Measurements from ENCODE around the gene CXorf49. TPM values are rescaled to one million over a fixed set of nuclear protein-coding genes. Genes with fewer than 3 reads are reported as not detected.
"Not testable (repeated sequence)": the region's sequence is repeated elsewhere in the genome, so short reads cannot be mapped to it uniquely, and the experiment has no call there.

CXorf49 gene
- total and polyA plus RNA-seq, 8 donors, result 3.2 TPM; not detected in 7

- H3K4me1 ChIP-seq, result no peaks in the 10 kb centered on the region
- H3K36me3 ChIP-seq, result no peaks in the 10 kb centered on the region
- peaks cover 0 to 13% (median 4%) of the 10 kb centered on the region in 4 donors for H3K9me3 ChIP-seq
- intact Hi-C loops (cut with DNase I; ENCODE audit: low total_unique reads), result no loop called here
- H3K27me3 ChIP-seq, result no peaks in the 10 kb centered on the region
- TF ChIP-seq POLR2AphosphoS5 (IDR thresholded peaks at IDR 0.05) (no peak), POLR2A (IDR thresholded peaks at IDR 0.05) (no peak), CTCF (IDR thresholded peaks at IDR 0.05) (no peak), EP300 (IDR thresholded peaks at IDR 0.05) (no peak)
- no peak for DNase-seq
- no peak overlapping the region for H3K27ac ChIP-seq
- 88 to 93% (median 91%) methylated on average over 6 to 11 of the region's 11 CpGs for WGBS, 5 donors
- no peak overlapping the region for H3K4me3 ChIP-seq
These were observed 46.1 kb downstream of the CXorf49 start for GRCh38 chrX:71671938-71672337.

GRCh38 chrX:71671043-71671780 is 46.9 kb downstream of the CXorf49 start:
- Histone ChIP-seq H3K4me3 (no peak overlapping the region), H3K27ac (no peak overlapping the region), H3K9me3 (peaks cover 0 to 10% (median 2%) of the 10 kb centered on the region in 4 donors), H3K36me3 (no peaks in the 10 kb centered on the region), H3K4me1 (no peaks in the 10 kb centered on the region), H3K27me3 (no peaks in the 10 kb centered on the region)
- TF ChIP-seq CTCF (IDR thresholded peaks at IDR 0.05), result no peak
- no peak for TF ChIP-seq POLR2A (IDR thresholded peaks at IDR 0.05)
- no peak for TF ChIP-seq EP300 (IDR thresholded peaks at IDR 0.05)
- no peak for TF ChIP-seq POLR2AphosphoS5 (IDR thresholded peaks at IDR 0.05)
- no peak for DNase-seq
- intact Hi-C loops (cut with DNase I; ENCODE audit: low total_unique reads), result no loop called here
- 64 to 80% (median 67%) methylated on average over 6 to 12 of the region's 12 CpGs for WGBS, 5 donors

- intact Hi-C loops (cut with DNase I; ENCODE audit: low total_unique reads); H3K27ac ChIP-seq; H3K4me1 ChIP-seq; H3K9me3 ChIP-seq; H3K27me3 ChIP-seq; H3K36me3 ChIP-seq; H3K4me3 ChIP-seq: not testable (repeated sequence)
- 16 to 30% (median 22%) methylated on average over 6 to 10 of the region's 10 CpGs for WGBS, 5 donors
- TF ChIP-seq CTCF (IDR thresholded peaks at IDR 0.05), result peak in 3 of 7 experiments; percentile 7 to 20 (median 17)
- peak in 1 of 2 donors; percentile 45 for DNase-seq
These were observed 48.1 kb downstream of the CXorf49 start for GRCh38 chrX:71669947-71670346.

- intact Hi-C loops (cut with DNase I; ENCODE audit: low total_unique reads), result no loop called here
- WGBS, 5 donors, result 55 to 71% (median 63%) methylated on average over 11 to 13 of the region's 13 CpGs
These were observed 48.6 kb downstream of the CXorf49 start for GRCh38 chrX:71669492-71669891.

More at GRCh38 chrX:71669492-71669891, 48.6 kb downstream of the CXorf49 start:
- H3K4me3 ChIP-seq, result no peak overlapping the region
- H3K27ac ChIP-seq, result no peak overlapping the region
- H3K9me3 ChIP-seq, result no peaks in the 10 kb centered on the region
- no peak for DNase-seq
- H3K36me3 ChIP-seq, result no peaks in the 10 kb centered on the region
- H3K27me3 ChIP-seq, result no peaks in the 10 kb centered on the region
- no peaks in the 10 kb centered on the region for H3K4me1 ChIP-seq
- no peak for TF ChIP-seq POLR2AphosphoS5 (IDR thresholded peaks at IDR 0.05)
- TF ChIP-seq POLR2A (IDR thresholded peaks at IDR 0.05), result no peak
- TF ChIP-seq CTCF (IDR thresholded peaks at IDR 0.05), result no peak
